ENCODE data around the gene CEP72. TPM values are rescaled to one million over a fixed set of nuclear protein-coding genes. Genes with fewer than 3 reads are reported as not detected.
"Not testable (repeated sequence)": the region's sequence is repeated elsewhere in the genome, so short reads cannot be mapped to it uniquely, and the experiment has no call there.

The CEP72 gene
- total RNA-seq = 8.2 TPM

- ATAC-seq = peak; percentile 92
Observed at GRCh38 chr5:611731-612486, at the start of gene CEP72. TSS of gene CEP72 (plus strand) at chr5:612340. CDS start at chr5:612362, 22 bp downstream.

GRCh38 chr5:565782-566440 is 46.2 kb upstream of the CEP72 start:
- peak; percentile 43 for ATAC-seq

- ATAC-seq = no peak
Observed at GRCh38 chr5:566636-567309, 45.4 kb upstream of the CEP72 start.

GRCh38 chr5:567664-568060 is 44.5 kb upstream of the CEP72 start:
- ATAC-seq = peak; percentile 11

- peak; percentile 10 for ATAC-seq
Observed at GRCh38 chr5:568061-568781, 43.9 kb upstream of the CEP72 start.

GRCh38 chr5:568809-569208 is 43.3 kb upstream of the CEP72 start:
- ATAC-seq = no peak

GRCh38 chr5:569358-569867 is 42.7 kb upstream of the CEP72 start:
- ATAC-seq = no peak

- no peak for ATAC-seq
Observed at GRCh38 chr5:569868-570361, 42.2 kb upstream of the CEP72 start.

GRCh38 chr5:570446-570845 is 41.7 kb upstream of the CEP72 start:
- no peak for ATAC-seq

- ATAC-seq = no peak
Observed at GRCh38 chr5:570886-571285, 41.3 kb upstream of the CEP72 start.

- ATAC-seq = no peak
Observed at GRCh38 chr5:571791-572190, 40.3 kb upstream of the CEP72 start.

- no peak for ATAC-seq
Observed at GRCh38 chr5:572398-573019, 39.6 kb upstream of the CEP72 start.

- no peak for ATAC-seq
Observed at GRCh38 chr5:573206-573605, 38.9 kb upstream of the CEP72 start.

- ATAC-seq = no peak
Observed at GRCh38 chr5:573976-574375, 38.2 kb upstream of the CEP72 start.

GRCh38 chr5:574906-575305 is 37.2 kb upstream of the CEP72 start:
- ATAC-seq = no peak

- ATAC-seq = no peak
Observed at GRCh38 chr5:575636-576035, 36.5 kb upstream of the CEP72 start.

- not testable (repeated sequence) for ATAC-seq
Observed at GRCh38 chr5:577214-577613, 34.9 kb upstream of the CEP72 start.

GRCh38 chr5:577800-578199 is 34.3 kb upstream of the CEP72 start:
- no peak for ATAC-seq

- no peak for ATAC-seq
Observed at GRCh38 chr5:579211-579610, 32.9 kb upstream of the CEP72 start.

- ATAC-seq = peak; percentile 32
Observed at GRCh38 chr5:579746-580366, 32.3 kb upstream of the CEP72 start.

GRCh38 chr5:580436-580835 is 31.7 kb upstream of the CEP72 start:
- ATAC-seq = no peak

- no peak for ATAC-seq
Observed at GRCh38 chr5:581266-581665, 30.9 kb upstream of the CEP72 start.

Measured in esophagus mucosa (tissue), 1 donor.